Cardiac muscle cell (in vitro differentiated cells and primary cell): Measurements from ENCODE around the gene SERPINB1. TPM values are rescaled to one million over a fixed set of nuclear protein-coding genes. Genes with fewer than 3 reads are reported as not detected.
A peak's percentile ranks its signal among the peaks of the same experiment; 100 is the strongest.

Experiments
- DNase-seq, 2 donors: peaks; one replicate each; pipeline versions ENCODE4 v3.0.0 to v3.0.0-alpha.2; 2010 to 2017; ENCODE audit warnings: low read depth in 1 of 2, low spot score in 1 of 2
- H3K27ac ChIP-seq: fragments of 200-600 bp; sonication (generic); 2 replicates; pipeline ENCODE4 v1.5.1; 2016
- H3K27me3 ChIP-seq: fragments of 200-600 bp; sonication (generic); 2 replicates; pipeline ENCODE4 v1.6.0; 2016; ENCODE audit warnings: control low read depth
- H3K36me3 ChIP-seq: fragments of 200-600 bp; sonication (generic); 2 replicates; pipeline ENCODE4 v1.5.1; 2016; ENCODE audit warnings: control low read depth
- H3K4me1 ChIP-seq: fragments of 200-600 bp; sonication (generic); 2 replicates; pipeline ENCODE4 v1.8.1; 2017; ENCODE audit warnings: low read depth, mild to moderate bottlenecking, mixed run types
- H3K4me3 ChIP-seq: fragments of 200-600 bp; sonication (generic); 2 replicates; pipeline ENCODE4 v1.5.1; 2016; ENCODE audit warnings: mild to moderate bottlenecking
- H3K9me3 ChIP-seq: fragments of 200-600 bp; sonication (generic); 2 replicates; pipeline ENCODE4 v1.5.1; 2017; ENCODE audit warnings: low read depth, mild to moderate bottlenecking, control low read depth
- CTCF ChIP-seq: IDR thresholded peaks from 2 replicates; pipeline ENCODE4 v1.5.1; 2012; ENCODE audit warnings: low read depth, mild to moderate bottlenecking, low read length
- polyA plus RNA-seq: library from polyadenylated mRNA; unstranded; fragments of >200 nt; fragmentation: Nextera tagmentation; extraction: Ambion mirVana; gene quantifications from 2 replicates; pipeline ENCODE4 v1.2.1, GENCODE V29; 2016
- total RNA-seq: library from RNA; depleted of rRNA; stranded (reverse); fragments of >200 nt; gene quantifications from 2 replicates; pipeline ENCODE4 v1.2.3, GENCODE V29; 2016

The SERPINB1 gene
- total and polyA plus RNA-seq, 2 experiments from 2014 or later = 3.2 to 6.5 TPM

- peaks cover 33% of the 10 kb centered on the region for H3K4me1 ChIP-seq
- H3K4me3 ChIP-seq = no peak overlapping the region
- H3K36me3 ChIP-seq = no peaks in the 10 kb centered on the region
- H3K27ac ChIP-seq = no peak overlapping the region
- no peaks in the 10 kb centered on the region for H3K9me3 ChIP-seq
- no peak for TF ChIP-seq CTCF
- no peak for DNase-seq
- no peaks in the 10 kb centered on the region for H3K27me3 ChIP-seq
These were observed 43.0 kb downstream of the SERPINB1 start for GRCh38 chr6:2798586-2799134.

- no peak for TF ChIP-seq CTCF
- H3K36me3 ChIP-seq = no peaks in the 10 kb centered on the region
- peaks cover 39% of the 10 kb centered on the region for H3K4me1 ChIP-seq
- no peaks in the 10 kb centered on the region for H3K27me3 ChIP-seq
- DNase-seq = no peak
- H3K9me3 ChIP-seq = no peaks in the 10 kb centered on the region
- no peak overlapping the region for H3K27ac ChIP-seq
- H3K4me3 ChIP-seq = no peak overlapping the region
These were observed 44.1 kb downstream of the SERPINB1 start for GRCh38 chr6:2797564-2798031.

GRCh38 chr6:2796861-2797260 lies 44.8 kb downstream of the SERPINB1 start:
- Histone ChIP-seq H3K9me3 (no peaks in the 10 kb centered on the region), H3K36me3 (no peaks in the 10 kb centered on the region), H3K27ac (no peak overlapping the region), H3K27me3 (no peaks in the 10 kb centered on the region), H3K4me3 (no peak overlapping the region), H3K4me1 (peaks cover 39% of the 10 kb centered on the region)
- no peak for TF ChIP-seq CTCF
- no peak for DNase-seq

GRCh38 chr6:2795956-2796355 lies 45.7 kb downstream of the SERPINB1 start:
- Histone ChIP-seq H3K36me3 (no peaks in the 10 kb centered on the region), H3K4me3 (no peak overlapping the region), H3K27ac (peak overlapping the region; percentile 7), H3K9me3 (no peaks in the 10 kb centered on the region), H3K27me3 (no peaks in the 10 kb centered on the region), H3K4me1 (peaks cover 44% of the 10 kb centered on the region)
- DNase-seq = no peak
- TF ChIP-seq CTCF = no peak

GRCh38 chr6:2795162-2795561 lies 46.5 kb downstream of the SERPINB1 start:
- Histone ChIP-seq H3K9me3 (no peaks in the 10 kb centered on the region), H3K27me3 (no peaks in the 10 kb centered on the region), H3K4me1 (peaks cover 43% of the 10 kb centered on the region), H3K36me3 (no peaks in the 10 kb centered on the region), H3K4me3 (no peak overlapping the region), H3K27ac (no peak overlapping the region)
- no peak for DNase-seq
- no peak for TF ChIP-seq CTCF
